GM21576 (cell line): Measurements from ENCODE around the gene MINDY3.
"Not testable (repeated sequence)": the region's sequence is repeated elsewhere in the genome, so short reads cannot be mapped to it uniquely, and the experiment has no call there.

Source experiments
- ATAC-seq: cut with Tn5 transposase; IDR thresholded peaks from one replicate; pipeline ENCODE4 v1.9.1; 2021; ENCODE audit warnings: mild to moderate bottlenecking, moderate library complexity; ENCODE audit not compliant: unreplicated experiment

The MINDY3 gene

GRCh38 chr10:15859906-15860691 is at the start of gene MINDY3:
Gene MINDY3 (minus strand): TSS chr10:15860507. CDS start chr10:15860299, 208 bp downstream.
- ATAC-seq: peak; percentile 90

GRCh38 chr10:15901889-15902288 is 41.6 kb upstream of the MINDY3 start:
- no peak for ATAC-seq

- ATAC-seq: no peak
Measured at GRCh38 chr10:15898046-15898445, 37.7 kb upstream of the MINDY3 start.

GRCh38 chr10:15897287-15897686 is 37.0 kb upstream of the MINDY3 start:
- no peak for ATAC-seq

GRCh38 chr10:15896654-15897053 is 36.3 kb upstream of the MINDY3 start:
- no peak for ATAC-seq

GRCh38 chr10:15884447-15884846 is 24.1 kb upstream of the MINDY3 start:
- no peak for ATAC-seq

GRCh38 chr10:15881542-15881941 is 21.2 kb upstream of the MINDY3 start:
- ATAC-seq: no peak

- ATAC-seq: no peak
Measured at GRCh38 chr10:15879663-15880062, 19.4 kb upstream of the MINDY3 start.

- ATAC-seq: no peak
Measured at GRCh38 chr10:15879058-15879457, 18.8 kb upstream of the MINDY3 start.

- no peak for ATAC-seq
Measured at GRCh38 chr10:15877836-15878576, 17.7 kb upstream of the MINDY3 start.

GRCh38 chr10:15876274-15876673 is 16.0 kb upstream of the MINDY3 start:
- not testable (repeated sequence) for ATAC-seq

- ATAC-seq: not testable (repeated sequence)
Measured at GRCh38 chr10:15872645-15873044, 12.3 kb upstream of the MINDY3 start.

- ATAC-seq: no peak
Measured at GRCh38 chr10:15871823-15872222, 11.5 kb upstream of the MINDY3 start.

GRCh38 chr10:15869935-15870334 is 9.6 kb upstream of the MINDY3 start:
- ATAC-seq: no peak

- no peak for ATAC-seq
Measured at GRCh38 chr10:15868006-15868405, 7.7 kb upstream of the MINDY3 start.

GRCh38 chr10:15865304-15865703 is 5.0 kb upstream of the MINDY3 start:
- ATAC-seq: no peak

GRCh38 chr10:15864419-15864818 is 4.1 kb upstream of the MINDY3 start:
- no peak for ATAC-seq

- ATAC-seq: no peak
Measured at GRCh38 chr10:15863733-15864132, 3.4 kb upstream of the MINDY3 start.

- no peak for ATAC-seq
Measured at GRCh38 chr10:15863323-15863722, 3.0 kb upstream of the MINDY3 start.

- no peak for ATAC-seq
Measured at GRCh38 chr10:15860692-15861201, 440 bp upstream of the MINDY3 start.

- ATAC-seq: peak; percentile 67
Measured at GRCh38 chr10:15859509-15859905, 800 bp downstream of the MINDY3 start.

GRCh38 chr10:15858861-15859281 is 1.4 kb downstream of the MINDY3 start:
- no peak for ATAC-seq
